Neural progenitor cell (in vitro differentiated cells): ENCODE results near the gene EFNA5.

Experiments
- CTCF ChIP-seq: fragments of 200-600 bp; sonication (generic); IDR thresholded peaks from 2 replicates; pipeline ENCODE4 v1.5.1; 2017; ENCODE audit warnings: antibody characterized with exemption, mild to moderate bottlenecking
- EZH2 ChIP-seq: fragments of 200-600 bp; sonication (generic); IDR thresholded peaks from 2 replicates; pipeline ENCODE4 v1.6.1; 2017; ENCODE audit warnings: antibody characterized with exemption, mild to moderate bottlenecking, moderate library complexity

DNA sequence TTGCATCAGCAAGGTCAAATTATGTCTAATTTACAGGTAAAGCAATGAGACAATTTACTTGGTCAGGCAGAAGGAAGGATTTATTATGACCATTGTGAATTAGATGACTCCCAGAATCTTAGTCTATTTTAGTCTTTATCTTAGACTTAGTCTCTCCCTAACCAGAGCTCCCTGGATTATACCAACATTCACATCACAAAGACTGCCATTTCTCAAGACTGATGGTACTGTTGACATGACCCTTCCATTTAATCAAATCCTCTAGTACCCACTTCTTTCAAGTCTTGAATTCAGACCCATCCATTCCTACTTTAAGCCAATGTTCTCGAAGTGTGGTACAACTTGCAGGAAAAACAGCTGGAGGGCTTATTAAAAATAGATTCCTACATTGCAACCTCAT, 257.0 kb downstream of the EFNA5 start:
- TF ChIP-seq CTCF: no peak
- no peak for TF ChIP-seq EZH2
